Endothelial cell of umbilical vein (primary cell): ENCODE measurements around the gene BCL2. TPM values are rescaled to one million over a fixed set of nuclear protein-coding genes. Genes with fewer than 3 reads are reported as not detected.

Experiments
- BruUV-seq: library from RNA; stranded (reverse); fragments of 400-500 nt; replicated peaks from 2 replicates; lab custom pipeline; 2021; lab: Mats Ljungman, UMichigan
- CTCF ChIA-PET: fragments of 300-600, 350-600 bp; sonication (Branson Sonifier 250); formaldehyde crosslinking; loops from one replicate; lab custom pipeline; 2021; ENCODE audit warnings: antibody characterized with exemption, inconsistent platforms; lab: Charles Lee
- POLR2A ChIA-PET: fragments of 300-600, 350-600 bp; sonication (Branson Sonifier 250); formaldehyde crosslinking; loops from one replicate; lab custom pipeline; 2021; ENCODE audit warnings: antibody characterized with exemption, inconsistent platforms; lab: Charles Lee
- DNase-seq: peaks from one replicate; pipeline ENCODE4 v3.0.0-alpha.2; 2011; ENCODE audit warnings: low read depth, low spot score
- FAIRE-seq: peaks from 2 replicates; lab custom pipeline; 2011; peaks lifted over from hg19 to GRCh38; lab: Jason Lieb, UNC
- H2AFZ ChIP-seq: 2 replicates; pipeline ENCODE4 v1.6.0; 2012; ENCODE audit warnings: low read depth, low read length, control low read depth, inconsistent platforms
- H3K27ac ChIP-seq: 2 replicates; pipeline ENCODE4 v1.5.1; 2011; ENCODE audit warnings: low read depth, mild to moderate bottlenecking, control low read depth, low read length, moderate library complexity; ENCODE audit not compliant: insufficient read depth
- H3K27me3 ChIP-seq, 2 experiments: 2 replicates each; pipeline versions ENCODE4 v1.6.0 to v1.6.1; 2011; ENCODE audit warnings: low read length in 2 of 2, mixed read lengths in 1 of 2; ENCODE audit not compliant: control insufficient read depth in 2 of 2, insufficient read depth in 2 of 2
- H3K36me3 ChIP-seq, 2 experiments: 2 replicates in 1 of 2; 3 replicates in 1 of 2; pipeline ENCODE4 v1.5.1; 2011; ENCODE audit warnings: low read length in 2 of 2, mild to moderate bottlenecking in 1 of 2, moderate library complexity in 1 of 2; ENCODE audit not compliant: control insufficient read depth in 2 of 2, insufficient read depth in 2 of 2; ENCODE audit errors: extremely low read depth in 1 of 2
- H3K4me1 ChIP-seq: 3 replicates; pipeline ENCODE4 v1.5.1; 2011; ENCODE audit warnings: mild to moderate bottlenecking, low read length; ENCODE audit not compliant: control insufficient read depth, insufficient read depth; ENCODE audit errors: extremely low read depth
- H3K4me2 ChIP-seq: 2 replicates; pipeline ENCODE4 v1.6.1; 2011; ENCODE audit warnings: low read length, control low read depth, mixed read lengths; ENCODE audit not compliant: insufficient read depth
- H3K4me3 ChIP-seq, 3 experiments: fragments of 200-600 bp in 1 of 3; sonication (generic), shearing (Covaris generic) in 1 of 3; replicated peaks in 1 of 3; 2 replicates each; pipeline ENCODE4 v1.5.1; 2011 to 2016; ENCODE audit warnings: control low read depth in 3 of 3, low read length in 3 of 3, mild to moderate bottlenecking in 2 of 3, inconsistent platforms in 1 of 3, low read depth in 1 of 3, moderate library complexity in 1 of 3; ENCODE audit not compliant: insufficient read depth in 1 of 3
- H3K79me2 ChIP-seq: 2 replicates; pipeline ENCODE4 v1.6.0; 2012; ENCODE audit warnings: low read length, inconsistent platforms; ENCODE audit not compliant: control insufficient read depth, insufficient read depth
- H3K9ac ChIP-seq: replicated peaks from 2 replicates; pipeline ENCODE3; 2011; ENCODE audit warnings: low read length, control low read depth; ENCODE audit not compliant: insufficient read depth; ENCODE audit errors: extremely low read depth
- H3K9me1 ChIP-seq: replicated peaks from 3 replicates; pipeline ENCODE4 v1.6.0; 2011; ENCODE audit warnings: mild to moderate bottlenecking, low read length; ENCODE audit not compliant: control insufficient read depth, insufficient read depth; ENCODE audit errors: extremely low read depth
- H3K9me3 ChIP-seq: replicated peaks from 2 replicates; pipeline ENCODE4 v1.5.1; 2012; ENCODE audit warnings: low read length, inconsistent platforms; ENCODE audit not compliant: control insufficient read depth, insufficient read depth
- H4K20me1 ChIP-seq: replicated peaks from 2 replicates; pipeline ENCODE3; 2011; ENCODE audit warnings: mild to moderate bottlenecking, low read length; ENCODE audit not compliant: control insufficient read depth, insufficient read depth; ENCODE audit errors: extremely low read depth
- EZH2 ChIP-seq: IDR thresholded peaks from 2 replicates; pipeline ENCODE4 v1.6.1; 2012; ENCODE audit warnings: borderline replicate concordance, low read depth, mild to moderate bottlenecking, moderate library complexity, low read length, inconsistent platforms; ENCODE audit not compliant: severe bottlenecking
- FOS ChIP-seq: IDR thresholded peaks from 2 replicates; pipeline ENCODE4 v1.6.1; 2011; ENCODE audit warnings: mild to moderate bottlenecking, low read length, moderate library complexity, borderline replicate concordance; ENCODE audit not compliant: insufficient read depth
- GATA2 ChIP-seq: IDR thresholded peaks from 2 replicates; pipeline ENCODE4 v1.7.0; 2011; ENCODE audit warnings: low read depth, mild to moderate bottlenecking, moderate library complexity, mixed read lengths, low read length; ENCODE audit not compliant: insufficient read length, insufficient read depth
- JUN ChIP-seq: IDR thresholded peaks from 2 replicates; pipeline ENCODE4 v1.6.1; 2011; ENCODE audit warnings: borderline replicate concordance, low read depth; ENCODE audit not compliant: insufficient read length, insufficient read depth
- MYC ChIP-seq: IDR thresholded peaks from one replicate; pipeline ENCODE4 v1.6.1; 2011; ENCODE audit warnings: mild to moderate bottlenecking, low read depth, low read length
- POLR2A ChIP-seq: IDR thresholded peaks from 2 replicates; pipeline ENCODE4 v1.6.1; 2012; ENCODE audit warnings: low read depth, mild to moderate bottlenecking, control low read depth, low read length
- POLR2AphosphoS5 ChIP-seq: IDR thresholded peaks from 2 replicates; pipeline ENCODE4 v1.6.1; 2012; ENCODE audit warnings: low read depth, mild to moderate bottlenecking, control low read depth, low read length, moderate library complexity; ENCODE audit not compliant: insufficient read depth
- dilution Hi-C: fragments of 300-500 bp; cut with MboI; formaldehyde crosslinking; loops from one replicate; pipeline ENCODE4 v1.15.0; 2019; ENCODE audit warnings: low sequenced_read_pairs; ENCODE audit not compliant: extremely low pct_ligation_motif_present
- intact Hi-C: fragments of 100-400 bp; cut with micrococcal nuclease; formaldehyde crosslinking; loops from one replicate; pipeline ENCODE4 v1.10.0; 2022
- polyA plus RNA-seq, 4 experiments: library from polyadenylated mRNA; depleted of rRNA in 3 of 4; stranded (reverse) in 3 of 4; unstranded in 1 of 4; fragments of >200 nt; gene quantifications; 2 replicates each; pipeline versions ENCODE4 v1.2.1 to v1.2.3, GENCODE V29; 2011 to 2012; ENCODE audit warnings: missing spikeins in 1 of 4
- total RNA-seq: library from RNA; stranded (reverse); gene quantifications from 2 replicates; pipeline ENCODE4 v1.2.3, GENCODE V29; 2021
- TF ChIP-seq, protein P1 (sequence below): IDR thresholded peaks from 2 replicates; pipeline ENCODE4 v1.6.1; 2011; ENCODE audit not compliant: insufficient read depth, insufficient read length

BCL2 gene
- total and polyA plus RNA-seq, 2 donors (not counting 3 experiments of a cell fraction or from before 2014, with no cell fraction given): 0.35 to 5.0 TPM

DNA sequence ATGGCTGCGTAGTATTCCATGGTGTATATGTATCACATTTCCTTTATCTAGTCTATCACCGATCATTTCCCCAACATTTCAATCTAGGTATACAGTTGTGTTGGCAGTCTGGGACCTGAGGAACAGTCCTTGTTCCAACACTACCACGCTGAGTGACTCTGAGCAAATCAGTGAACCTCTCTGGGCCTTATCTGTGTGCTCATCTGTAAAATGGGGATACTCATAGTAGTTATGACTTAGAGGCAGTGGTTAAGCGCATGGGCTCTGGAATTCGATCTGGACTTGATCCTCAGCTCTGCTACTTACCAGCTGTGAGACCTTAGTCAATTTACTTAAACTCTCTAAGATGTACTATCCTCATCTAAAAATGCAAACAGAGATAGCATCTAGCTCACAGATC is 85.1 kb downstream of the BCL2 start:
- H3K4me3 ChIP-seq: no peak overlapping the region
- TF ChIP-seq GATA2: no peak
- TF ChIP-seq POLR2A: no peak
- TF ChIP-seq EZH2: no peak
- TF ChIP-seq POLR2AphosphoS5: no peak
- TF ChIP-seq, protein P1, sequence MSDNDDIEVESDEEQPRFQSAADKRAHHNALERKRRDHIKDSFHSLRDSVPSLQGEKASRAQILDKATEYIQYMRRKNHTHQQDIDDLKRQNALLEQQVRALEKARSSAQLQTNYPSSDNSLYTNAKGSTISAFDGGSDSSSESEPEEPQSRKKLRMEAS: no peak
- no peak for TF ChIP-seq JUN
- TF ChIP-seq MYC: no peak
- TF ChIP-seq FOS: no peak
- H3K9me1 ChIP-seq: no peaks in the 10 kb centered on the region
- no peaks in the 10 kb centered on the region for H3K36me3 ChIP-seq
- H3K4me1 ChIP-seq: peaks cover 7% of the 10 kb centered on the region
- ChIA-PET CTCF (no interaction called here), POLR2A (no interaction called here)
- H2AFZ ChIP-seq: no peak overlapping the region
- H4K20me1 ChIP-seq: no peaks in the 10 kb centered on the region
- dilution Hi-C loops: no loop called here
- H3K9me3 ChIP-seq: no peaks in the 10 kb centered on the region
- no peak overlapping the region for H3K9ac ChIP-seq
- no peak overlapping the region for H3K4me2 ChIP-seq
- FAIRE-seq: no peak
- H3K79me2 ChIP-seq: no peaks in the 10 kb centered on the region
- BruUV-seq: no TSS peak
- H3K27me3 ChIP-seq: no peaks in the 10 kb centered on the region
- intact Hi-C loops: loop anchor here (10.0 kb wide), 1 partner anchor 200 kb away; no protein-coding TSS in a partner anchor
- no peak for DNase-seq
- H3K27ac ChIP-seq: no peak overlapping the region

DNA sequence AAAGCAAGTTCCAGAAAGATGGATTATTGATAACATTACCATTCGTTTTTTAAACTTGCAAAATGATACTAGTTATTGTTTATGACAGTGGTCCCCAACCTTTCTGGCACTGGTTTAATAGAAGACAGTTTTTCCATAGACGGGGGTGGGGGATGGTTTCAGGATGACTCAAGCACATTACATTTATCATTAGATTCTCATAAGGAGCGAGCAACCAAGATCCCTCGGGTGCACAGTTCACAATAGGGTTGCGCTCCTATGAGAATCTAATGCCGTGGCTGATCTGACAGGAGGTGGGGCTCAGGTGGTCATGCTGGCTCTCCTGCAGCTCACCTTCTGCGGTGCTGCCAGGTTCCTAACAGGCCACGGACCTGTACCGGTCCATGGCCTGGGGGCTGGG is 86.2 kb downstream of the BCL2 start:
- H3K9me3 ChIP-seq: no peaks in the 10 kb centered on the region
- dilution Hi-C loops: no loop called here
- no peak overlapping the region for H2AFZ ChIP-seq
- no peaks in the 10 kb centered on the region for H3K9me1 ChIP-seq
- H3K4me2 ChIP-seq: no peak overlapping the region
- TF ChIP-seq, protein P1: no peak
- no peak for TF ChIP-seq MYC
- TF ChIP-seq FOS: no peak
- H3K9ac ChIP-seq: no peak overlapping the region
- H3K36me3 ChIP-seq: no peaks in the 10 kb centered on the region
- BruUV-seq: no TSS peak
- FAIRE-seq (no peak), DNase-seq (no peak)
- H3K4me1 ChIP-seq: peaks cover 7% of the 10 kb centered on the region
- POLR2A ChIA-PET: no interaction called here
- H3K27me3 ChIP-seq: no peaks in the 10 kb centered on the region
- H3K4me3 ChIP-seq: no peak overlapping the region
- no peaks in the 10 kb centered on the region for H4K20me1 ChIP-seq
- H3K79me2 ChIP-seq: no peaks in the 10 kb centered on the region
- H3K27ac ChIP-seq: no peak overlapping the region
- intact Hi-C loops: loop anchor here (10.0 kb wide), 1 partner anchor 201 kb away; no protein-coding TSS in a partner anchor
- CTCF ChIA-PET: no interaction called here
